ENCODE measurements around the gene ELMOD1.

ELMOD1 gene

GRCh38 chr11:107587306-107587979, 3.5 kb upstream of the ELMOD1 start:
- DNase-seq, result no peak

DNA sequence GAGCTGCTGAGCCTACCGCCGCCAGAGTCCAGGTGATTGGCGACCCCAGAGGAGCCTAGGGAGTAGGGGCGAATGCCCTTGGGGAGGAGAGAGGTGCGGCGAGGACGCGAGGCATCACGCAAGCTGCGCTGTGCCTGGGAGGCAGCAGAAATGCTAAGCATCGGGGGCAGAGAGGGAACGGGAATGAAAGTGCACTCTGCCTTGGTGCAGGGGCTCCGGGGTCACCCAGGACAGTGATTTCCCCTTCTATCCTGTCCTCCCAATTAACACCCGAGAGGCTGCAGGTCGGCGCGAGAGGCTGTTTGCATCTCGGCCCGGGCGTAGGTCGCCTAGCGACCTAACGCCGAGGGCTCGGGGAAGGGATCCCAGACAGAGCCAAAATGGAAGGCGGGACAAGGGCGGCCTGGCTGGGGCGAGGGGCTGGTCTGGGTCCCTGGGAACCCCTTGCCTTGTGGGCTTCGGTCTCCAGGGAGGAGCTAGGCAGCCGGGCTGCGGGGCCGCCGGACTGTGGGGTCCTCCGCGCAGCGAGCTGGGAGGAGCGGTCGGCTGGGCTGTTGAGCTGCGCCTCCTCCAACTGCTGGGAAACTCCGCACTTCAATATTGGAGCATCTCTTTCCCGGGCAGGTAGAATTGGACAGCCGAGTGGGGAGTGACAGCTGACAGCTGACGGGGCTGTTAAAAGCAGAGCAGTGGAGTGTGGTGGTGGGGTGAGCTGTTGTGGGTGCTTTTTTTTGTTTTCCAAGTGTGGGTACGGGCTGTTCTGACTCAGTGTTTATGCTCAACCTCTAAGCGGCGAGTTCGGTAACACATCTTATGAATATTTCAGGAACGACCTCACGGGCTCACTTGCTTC, 657 bp downstream of the ELMOD1 start:
- DNase-seq, result peak; percentile 33

- DNase-seq, result no peak
Observed at GRCh38 chr11:107592231-107592590, 1.3 kb downstream of the ELMOD1 start.

- DNase-seq, result no peak
Observed at GRCh38 chr11:107592813-107593212, 1.9 kb downstream of the ELMOD1 start.

GRCh38 chr11:107593951-107594350, 3.0 kb downstream of the ELMOD1 start:
- DNase-seq, result no peak

- no peak for DNase-seq
Observed at GRCh38 chr11:107594736-107595135, 3.8 kb downstream of the ELMOD1 start.

- DNase-seq, result no peak
Observed at GRCh38 chr11:107598225-107599139, 7.5 kb downstream of the ELMOD1 start.

DNA sequence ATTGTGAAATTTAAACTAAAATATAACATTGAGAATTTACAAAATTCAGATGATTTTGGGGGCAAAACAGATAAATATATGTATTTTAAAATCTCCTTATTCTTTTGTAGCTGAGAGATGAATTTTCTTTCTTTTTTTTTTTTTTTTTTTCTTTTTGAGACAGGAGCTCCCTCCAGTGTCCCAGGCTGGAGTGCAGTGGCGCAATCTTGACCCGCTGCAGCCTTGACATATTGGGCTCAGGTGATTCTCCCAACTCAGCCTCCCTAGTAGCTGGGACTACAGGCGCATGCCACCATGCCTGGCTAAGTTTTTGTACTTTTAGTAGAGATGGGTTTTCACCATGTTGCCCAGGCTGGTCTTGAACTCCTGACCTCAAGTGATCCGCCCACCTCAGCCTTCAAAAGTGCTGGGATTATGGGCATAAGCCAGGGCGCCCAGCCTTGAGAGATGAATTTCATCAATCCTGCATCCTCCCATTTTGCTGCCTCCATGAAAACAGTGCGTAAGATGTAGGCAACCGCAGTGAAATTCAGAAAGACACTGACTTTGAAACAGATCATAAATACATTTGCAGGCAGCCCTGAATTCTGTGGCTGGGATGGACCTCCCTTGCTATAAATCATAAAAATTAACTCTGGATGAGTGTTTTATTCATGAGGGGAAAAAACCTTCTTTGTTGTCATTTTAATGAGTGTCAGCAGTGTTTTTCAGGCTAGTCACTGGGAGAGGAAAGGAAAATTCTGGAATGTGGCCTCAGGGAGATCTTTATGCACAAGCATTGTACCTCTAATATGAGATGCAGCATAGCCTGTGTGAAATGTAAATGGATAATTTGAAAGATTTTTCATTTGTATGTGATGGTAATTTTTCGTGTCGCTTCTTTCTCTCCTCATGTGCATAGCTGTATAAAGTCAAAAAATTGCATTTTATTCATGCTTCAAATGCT, 14.4 kb downstream of the ELMOD1 start:
- no peak for DNase-seq

DNA sequence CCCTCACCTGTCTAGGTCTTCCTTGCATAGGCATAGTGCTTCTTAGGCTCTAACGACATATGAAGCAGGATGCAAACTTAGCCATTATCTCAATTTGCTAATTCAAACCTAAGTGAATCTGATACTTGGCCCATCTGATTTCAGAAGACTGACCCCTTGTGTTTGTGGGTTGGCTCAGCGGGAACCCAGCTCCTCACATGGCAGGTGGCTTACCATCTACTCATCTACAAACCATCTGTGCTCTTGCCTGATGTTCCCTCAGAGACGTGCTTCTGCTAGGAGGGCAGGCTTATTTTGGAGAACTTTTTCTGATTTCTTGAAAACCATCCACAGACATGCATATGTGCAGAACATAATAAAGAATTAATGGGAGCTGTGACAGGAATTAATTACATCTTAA, 15.2 kb downstream of the ELMOD1 start:
- DNase-seq, result no peak

DNA sequence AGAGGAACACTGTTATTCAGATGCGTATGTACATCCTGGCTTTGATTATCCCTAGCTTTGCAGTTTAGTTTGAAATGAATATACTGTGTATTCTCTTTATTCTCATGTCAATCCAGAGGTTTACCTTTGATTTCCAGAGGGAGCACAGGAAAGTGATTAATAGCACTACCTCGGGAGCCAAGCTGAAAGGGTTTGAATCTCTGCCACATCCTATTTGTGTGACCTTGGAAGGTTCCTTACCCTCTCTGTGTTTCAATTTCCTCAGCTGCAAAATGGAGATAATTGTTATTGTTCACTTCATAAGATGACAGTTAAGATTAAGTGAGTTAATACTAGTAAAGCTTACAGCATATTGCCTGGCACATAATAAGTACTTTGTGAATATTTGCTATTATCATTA, 17.9 kb downstream of the ELMOD1 start:
- DNase-seq, result no peak

DNA sequence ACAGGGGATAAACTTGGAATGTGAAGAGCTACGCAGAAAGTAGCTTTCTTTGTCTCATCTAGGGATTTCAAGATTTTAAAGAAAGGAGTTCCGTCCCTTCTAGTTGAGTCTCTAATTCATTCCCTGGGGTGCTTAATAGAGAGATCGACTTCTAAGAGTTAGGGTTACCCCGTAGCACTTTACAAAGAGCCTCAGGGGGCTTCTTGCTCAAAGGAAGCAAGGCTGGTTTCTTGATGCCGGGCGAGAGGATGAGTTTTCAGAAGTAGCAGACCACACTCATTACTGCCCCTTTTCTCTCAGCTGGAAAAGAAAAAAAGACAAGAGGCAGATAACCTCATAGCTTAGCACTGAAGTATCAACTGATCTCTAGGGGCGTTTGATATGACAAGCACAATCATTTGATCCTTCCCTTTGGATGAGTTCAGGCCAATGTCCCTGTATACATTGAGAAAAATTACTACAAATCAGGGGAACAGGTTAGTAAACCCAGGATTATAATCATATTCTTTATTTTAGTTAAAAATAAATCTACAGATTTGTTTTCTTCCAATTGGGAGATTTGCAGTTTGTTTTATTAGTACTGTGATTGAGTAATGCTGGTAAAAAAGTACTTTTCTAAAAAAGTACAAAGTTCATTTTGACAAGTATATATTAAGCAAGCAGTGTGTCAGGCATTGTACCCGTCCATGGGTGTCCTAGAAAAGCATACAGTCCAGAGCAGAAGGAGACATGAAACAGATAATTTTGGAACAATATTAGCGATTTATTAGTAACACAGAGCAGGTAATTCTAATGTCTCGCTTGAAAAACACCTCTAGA, 18.7 kb downstream of the ELMOD1 start:
- no peak for DNase-seq

GRCh38 chr11:107612445-107612844, 21.5 kb downstream of the ELMOD1 start:
- DNase-seq, result no peak

DNA sequence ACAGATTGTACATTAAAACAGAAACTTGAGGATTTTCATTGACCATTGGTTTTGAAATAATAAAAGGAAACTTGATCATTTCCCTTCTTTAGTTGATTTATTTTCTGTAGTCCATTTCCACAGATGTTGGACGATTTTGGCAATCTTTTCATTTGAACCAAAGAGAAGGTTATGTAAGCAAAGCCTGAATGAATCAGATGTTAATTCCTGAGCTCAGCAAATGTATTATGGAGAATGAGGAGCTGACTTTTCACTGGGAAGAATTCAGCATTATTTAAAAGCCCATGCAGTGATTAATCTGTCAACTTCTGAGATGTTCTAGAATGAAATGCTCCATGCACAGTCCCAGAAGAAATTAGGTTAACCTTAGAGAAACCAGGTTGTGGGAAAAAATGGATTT, 29.0 kb downstream of the ELMOD1 start:
- DNase-seq, result no peak

GRCh38 chr11:107621081-107621480, 30.1 kb downstream of the ELMOD1 start:
- no peak for DNase-seq

GRCh38 chr11:107623183-107623582, 32.2 kb downstream of the ELMOD1 start:
- no peak for DNase-seq

DNA sequence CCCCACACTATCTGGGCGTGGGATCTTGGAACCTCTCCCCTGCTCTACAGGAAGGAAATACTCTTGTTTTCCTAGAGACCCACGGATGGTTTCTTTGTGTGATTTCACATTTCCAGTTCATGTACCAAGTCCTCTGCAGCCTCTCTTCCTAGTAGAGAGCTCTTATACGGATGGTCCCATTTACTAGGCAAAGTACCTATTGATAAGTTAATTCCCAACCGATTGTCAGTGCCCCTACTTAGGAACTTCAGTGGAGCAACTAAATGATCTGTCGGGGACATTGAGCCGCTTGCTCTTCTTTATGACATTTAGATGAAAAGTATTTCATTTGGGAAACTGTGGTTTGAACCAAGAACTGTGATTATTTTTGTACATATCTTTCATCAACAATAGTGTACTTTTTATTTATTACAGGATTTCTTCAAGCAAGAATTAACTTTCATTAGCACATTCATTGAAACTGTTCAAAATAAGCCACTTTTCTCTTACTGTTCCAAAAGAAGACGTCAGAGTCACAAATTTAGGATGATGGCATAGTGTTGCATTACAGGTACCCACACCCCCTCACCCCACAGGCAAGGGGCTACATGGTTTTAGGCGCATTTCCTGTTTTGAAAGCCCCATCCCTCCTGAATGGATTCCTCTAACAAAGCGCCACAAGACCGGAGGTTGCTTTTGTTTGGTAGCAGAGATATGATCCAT, 34.2 kb downstream of the ELMOD1 start:
- no peak for DNase-seq

DNA sequence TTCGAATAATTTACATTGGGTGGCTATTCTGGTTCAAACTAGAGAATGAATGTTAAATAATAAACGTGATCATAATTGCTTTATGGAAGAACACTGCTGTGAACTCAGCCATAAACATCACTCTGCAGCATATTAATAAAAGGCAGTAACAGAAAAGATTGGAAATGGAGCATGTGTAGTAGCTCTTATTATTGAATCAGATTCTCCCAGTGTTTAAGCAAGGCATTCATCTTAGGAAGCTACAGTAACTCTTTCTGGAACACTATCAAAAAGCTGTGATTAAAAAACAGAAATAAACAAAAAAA, 34.7 kb downstream of the ELMOD1 start:
- no peak for DNase-seq

DNA sequence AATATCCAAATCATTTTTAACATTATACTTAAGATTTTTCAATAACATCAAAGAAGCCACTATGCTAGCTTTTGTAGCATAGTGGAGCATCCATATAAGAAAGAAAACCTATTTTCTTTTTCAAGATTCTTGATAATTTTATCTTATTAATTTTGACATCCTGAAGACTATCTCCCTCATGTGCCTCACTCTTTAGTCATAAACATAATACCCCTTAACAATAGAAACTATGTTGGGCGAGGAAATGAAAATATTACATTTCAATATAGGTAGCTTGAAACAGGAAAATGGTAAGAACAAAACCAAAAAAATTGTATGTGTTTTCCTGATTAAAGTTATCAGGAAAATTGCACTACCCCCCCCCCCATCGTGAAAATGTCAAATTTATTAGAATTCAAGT, 40.1 kb downstream of the ELMOD1 start:
- no peak for DNase-seq

- DNase-seq, result no peak
Observed at GRCh38 chr11:107631931-107632330, 41.0 kb downstream of the ELMOD1 start.

DNA sequence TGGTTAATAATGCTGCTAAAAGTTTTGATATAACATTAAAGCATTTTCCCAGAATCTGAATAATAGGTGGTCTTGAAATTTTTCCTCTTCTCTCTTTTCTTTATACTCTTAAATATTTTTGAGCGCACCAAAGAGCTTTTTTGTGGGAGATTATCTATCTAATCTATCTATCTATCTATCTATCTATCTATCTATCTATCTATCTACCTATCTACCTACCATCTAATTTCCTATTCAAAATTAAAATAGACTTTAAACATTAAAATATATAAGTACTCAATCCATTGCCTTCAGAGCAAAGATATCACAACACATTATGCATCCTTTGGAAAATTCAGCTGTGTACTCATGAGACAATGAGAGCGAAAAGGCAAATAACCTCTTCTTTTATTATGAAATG, 55.8 kb downstream of the ELMOD1 start:
- DNase-seq, result no peak

DNA sequence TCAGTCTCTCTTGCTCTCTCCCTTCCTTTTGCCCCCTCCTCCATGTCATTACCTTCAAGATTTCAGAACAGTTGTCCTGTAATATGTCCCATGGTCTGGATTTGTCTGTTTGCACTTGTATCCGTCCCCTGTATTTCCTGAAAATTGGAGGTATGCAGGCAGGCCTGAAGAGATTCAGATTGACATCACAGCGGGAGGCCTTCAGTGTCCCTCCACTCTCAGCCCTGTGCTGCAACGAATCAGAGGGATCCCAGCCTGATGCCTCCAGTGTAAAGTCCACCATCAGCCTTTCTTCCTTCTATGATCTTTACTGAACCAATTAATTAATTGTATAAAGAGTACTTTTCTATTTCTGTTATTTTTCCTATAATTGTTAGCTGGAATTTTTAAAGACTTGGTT, 57.3 kb downstream of the ELMOD1 start:
- DNase-seq, result no peak
